Retinal pigment epithelial cell (primary cell): Measurements from ENCODE around the gene AFTPH.

Experiments used
- DNase-seq: peaks from one replicate; pipeline ENCODE4 v3.0.0-alpha.2; 2010; ENCODE audit warnings: low read depth
- H3K4me3 ChIP-seq: 2 replicates; pipeline ENCODE4 v1.5.1; 2011; ENCODE audit warnings: mild to moderate bottlenecking, low read length, control low read depth, moderate library complexity
- TF ChIP-seq, protein P1 (sequence below): conservative IDR thresholded peaks from 2 replicates; pipeline ENCODE4 v1.5.1; 2011; ENCODE audit warnings: low read depth, low read length, control low read depth, inconsistent platforms

Gene AFTPH

DNA sequence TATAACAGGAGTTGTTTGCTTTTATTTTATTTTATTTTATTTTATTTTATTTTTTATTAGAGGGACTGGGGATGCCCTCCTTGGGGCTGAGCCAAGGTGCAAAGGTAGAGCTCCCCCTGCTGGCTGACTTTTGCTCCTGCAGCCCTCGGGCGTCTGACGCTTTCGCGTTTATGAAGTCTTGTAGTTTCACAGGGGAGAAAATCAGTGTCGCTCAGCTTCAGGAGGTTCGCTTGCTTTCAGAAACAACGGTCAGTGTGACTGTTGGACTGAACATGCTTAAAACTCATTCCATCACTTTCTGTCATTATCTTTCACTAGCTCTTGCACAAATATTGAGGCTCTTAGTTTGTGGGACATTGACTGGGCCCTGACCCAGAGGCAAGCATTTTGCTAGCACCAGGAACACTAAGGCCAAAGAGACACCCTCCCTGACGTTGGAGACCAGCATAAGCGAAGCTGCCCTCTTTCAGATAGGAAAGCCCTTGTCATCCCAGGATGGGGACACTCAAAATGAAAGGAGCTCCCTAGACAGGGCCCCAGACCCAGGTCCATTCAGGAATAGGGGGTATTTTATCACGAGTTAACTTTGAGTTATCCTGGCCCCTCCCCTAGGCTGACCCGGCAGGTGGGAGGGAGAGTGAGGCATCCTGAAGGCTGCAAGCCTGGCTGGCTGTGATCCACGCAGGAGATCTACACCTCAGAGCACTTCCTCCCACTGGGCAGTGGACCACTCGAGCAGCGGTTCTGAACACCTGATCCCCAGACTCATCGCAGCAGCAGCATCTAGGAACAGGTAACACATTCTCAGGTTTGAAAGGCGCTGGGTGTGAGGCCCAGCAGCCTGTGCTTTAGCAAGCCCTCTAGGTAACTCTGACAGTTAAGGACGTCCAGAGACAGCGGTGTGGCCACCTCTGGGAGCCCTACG is 35.8 kb upstream of the AFTPH start:
- DNase-seq, result no peak
- no peak overlapping the region for H3K4me3 ChIP-seq
- TF ChIP-seq, protein P1, sequence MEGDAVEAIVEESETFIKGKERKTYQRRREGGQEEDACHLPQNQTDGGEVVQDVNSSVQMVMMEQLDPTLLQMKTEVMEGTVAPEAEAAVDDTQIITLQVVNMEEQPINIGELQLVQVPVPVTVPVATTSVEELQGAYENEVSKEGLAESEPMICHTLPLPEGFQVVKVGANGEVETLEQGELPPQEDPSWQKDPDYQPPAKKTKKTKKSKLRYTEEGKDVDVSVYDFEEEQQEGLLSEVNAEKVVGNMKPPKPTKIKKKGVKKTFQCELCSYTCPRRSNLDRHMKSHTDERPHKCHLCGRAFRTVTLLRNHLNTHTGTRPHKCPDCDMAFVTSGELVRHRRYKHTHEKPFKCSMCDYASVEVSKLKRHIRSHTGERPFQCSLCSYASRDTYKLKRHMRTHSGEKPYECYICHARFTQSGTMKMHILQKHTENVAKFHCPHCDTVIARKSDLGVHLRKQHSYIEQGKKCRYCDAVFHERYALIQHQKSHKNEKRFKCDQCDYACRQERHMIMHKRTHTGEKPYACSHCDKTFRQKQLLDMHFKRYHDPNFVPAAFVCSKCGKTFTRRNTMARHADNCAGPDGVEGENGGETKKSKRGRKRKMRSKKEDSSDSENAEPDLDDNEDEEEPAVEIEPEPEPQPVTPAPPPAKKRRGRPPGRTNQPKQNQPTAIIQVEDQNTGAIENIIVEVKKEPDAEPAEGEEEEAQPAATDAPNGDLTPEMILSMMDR, result peak; percentile 97

DNA sequence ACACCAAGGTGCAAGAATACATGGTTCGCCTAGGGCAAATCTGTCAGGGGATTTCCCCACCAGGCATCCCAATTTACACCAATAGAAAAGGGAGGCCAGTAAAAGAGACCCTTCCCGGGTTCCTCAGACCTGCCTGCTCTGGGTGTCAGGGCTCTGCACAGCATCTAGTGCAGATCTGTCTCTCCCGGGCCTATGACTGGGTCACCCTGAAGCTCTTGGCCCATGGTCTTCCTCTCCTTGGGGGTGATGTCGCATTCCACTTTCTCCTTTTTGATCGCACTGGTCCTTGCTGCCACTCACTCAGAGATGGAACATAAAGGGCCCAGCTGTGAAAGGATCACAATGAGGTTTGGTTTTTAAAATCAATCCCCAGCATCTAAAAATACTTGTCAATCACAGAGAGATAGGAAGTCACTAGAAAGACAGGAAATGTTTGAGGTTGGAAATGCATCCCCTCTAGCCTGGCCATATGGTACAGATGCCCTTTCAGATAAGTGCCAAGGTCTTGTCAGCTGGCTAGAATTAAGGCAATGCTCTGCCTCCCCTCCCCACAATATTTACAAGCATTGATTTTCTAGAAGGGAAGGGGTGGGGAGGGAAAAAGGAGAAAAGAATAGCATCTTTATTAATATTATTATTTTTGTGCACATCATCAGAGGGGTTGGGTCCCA is 34.9 kb upstream of the AFTPH start:
- TF ChIP-seq, protein P1, result no peak
- DNase-seq, result no peak
- no peak overlapping the region for H3K4me3 ChIP-seq

DNA sequence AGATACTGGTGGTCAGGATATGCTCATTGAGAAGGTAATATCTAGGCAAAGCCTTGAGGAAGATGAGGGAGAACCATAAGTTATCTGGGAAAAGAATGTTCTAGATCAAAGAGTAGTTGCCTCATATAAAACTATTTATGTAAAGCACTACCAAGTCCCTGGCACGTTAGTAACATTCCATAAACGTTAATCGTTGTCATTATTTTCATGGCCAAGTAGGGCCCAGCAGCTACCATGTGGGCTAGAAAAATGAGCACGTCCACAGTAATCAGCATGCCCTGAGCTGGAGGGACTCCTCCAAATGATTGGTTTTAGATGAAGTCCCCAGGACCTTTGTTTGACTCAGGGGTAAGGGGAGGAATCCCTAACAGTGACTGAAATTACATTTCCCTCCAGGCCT is 32.7 kb upstream of the AFTPH start:
- no peak for DNase-seq
- TF ChIP-seq, protein P1, result no peak
- H3K4me3 ChIP-seq, result no peak overlapping the region

DNA sequence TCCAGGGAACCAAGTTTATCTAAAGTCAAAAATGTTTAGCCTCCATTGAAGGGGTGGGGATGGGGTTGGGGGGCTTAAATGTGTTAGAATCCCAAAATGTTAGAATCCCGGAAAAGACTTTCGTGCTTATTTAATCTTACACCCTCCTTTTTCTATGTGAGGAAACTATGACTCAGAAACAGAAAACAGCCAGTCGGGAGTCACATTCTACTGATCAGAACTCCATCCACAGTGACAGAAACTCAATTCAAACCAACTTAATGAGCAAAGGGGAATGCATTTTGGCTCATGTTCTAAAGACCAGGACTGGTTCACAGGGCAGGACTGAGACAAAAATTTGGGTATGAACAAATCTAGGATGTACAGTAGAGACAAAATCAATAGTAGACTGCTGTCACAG is 31.9 kb upstream of the AFTPH start:
- DNase-seq, result no peak
- TF ChIP-seq, protein P1, result no peak
- no peak overlapping the region for H3K4me3 ChIP-seq

DNA sequence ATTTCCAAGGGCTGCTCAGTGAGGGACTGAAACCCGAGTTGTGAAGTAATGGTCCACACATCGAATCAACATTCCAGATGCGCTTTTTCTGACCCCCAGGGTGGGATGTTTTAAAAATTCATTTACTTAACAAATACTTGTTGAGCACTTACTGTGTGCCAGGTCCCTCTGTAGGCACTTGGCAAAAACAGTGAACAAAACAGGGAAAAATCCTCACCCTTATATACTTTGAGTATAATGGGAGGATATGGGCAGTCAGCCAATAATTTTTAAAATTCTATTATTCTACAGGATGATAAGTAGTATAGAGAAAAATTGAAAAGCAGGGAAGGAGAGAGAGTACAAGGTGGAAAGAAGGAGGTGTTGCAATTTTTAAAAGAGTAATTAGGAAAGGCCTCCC is 31.3 kb upstream of the AFTPH start:
- DNase-seq, result no peak
- H3K4me3 ChIP-seq, result no peak overlapping the region

DNA sequence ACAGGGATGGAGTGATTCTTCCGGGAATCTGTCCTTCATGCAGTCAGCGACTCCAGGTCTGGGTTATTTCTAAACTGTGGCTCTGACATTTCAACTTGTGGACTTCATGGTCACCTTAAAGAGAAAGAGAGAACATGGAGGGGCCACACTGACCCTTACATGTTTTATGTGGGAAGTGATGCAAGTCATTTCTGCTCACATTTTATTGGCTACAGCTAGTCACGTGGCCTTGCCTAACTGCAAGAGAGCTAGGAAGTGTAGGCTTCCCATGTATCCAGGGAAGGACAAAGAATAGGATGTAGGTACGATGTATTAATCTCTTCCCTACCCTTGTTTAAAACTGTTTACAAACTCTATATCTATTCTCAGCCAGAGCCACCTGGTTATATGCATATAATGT is 30.3 kb upstream of the AFTPH start:
- no peak for DNase-seq
- TF ChIP-seq, protein P1, result no peak
- no peak overlapping the region for H3K4me3 ChIP-seq

More for the DNA sequence above, 31.3 kb upstream of the AFTPH start:
- TF ChIP-seq, protein P1, result no peak
